A549 (cell line): ENCODE data around the gene SORCS2.

ENCODE experiments used
- HOXB5 ChIP-seq: fragments of 250-450 bp; sonication (Bioruptor Pico); IDR thresholded peaks from 2 replicates; pipeline ENCODE4 v1.5.0; 2020; ENCODE audit warnings: mild to moderate bottlenecking, moderate library complexity
- SMC3 ChIP-seq: fragments of >200 bp; sonication (Bioruptor Twin); formaldehyde crosslinking; IDR thresholded peaks from 3 replicates; pipeline ENCODE4 v1.6.1; 2018; ENCODE audit warnings: inconsistent platforms
- TF ChIP-seq, protein P1 (sequence below): IDR thresholded peaks from 2 replicates; pipeline ENCODE4 v1.6.1; 2012

DNA sequence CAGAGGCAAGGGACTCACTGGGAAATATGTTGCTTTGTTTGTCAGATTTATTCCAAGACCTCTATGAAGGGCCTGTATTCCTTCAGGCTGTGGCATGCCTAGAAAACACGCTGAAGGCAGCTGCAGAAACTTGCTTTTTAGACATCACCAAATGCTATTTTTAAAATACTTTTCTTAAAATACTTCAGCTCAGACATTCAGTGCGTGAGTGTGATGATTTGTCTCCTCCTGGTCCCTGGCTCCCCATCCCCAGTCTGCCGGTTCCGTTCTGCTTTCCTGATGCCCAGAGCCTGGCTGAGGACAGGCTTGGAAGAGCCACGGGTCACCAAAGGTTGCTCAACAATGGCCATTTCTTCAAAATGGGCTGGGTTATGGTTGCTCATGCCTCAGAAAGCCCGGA lies 187.4 kb downstream of the SORCS2 start:
- TF ChIP-seq SMC3 (no peak), HOXB5 (no peak)
- TF ChIP-seq, protein P1, sequence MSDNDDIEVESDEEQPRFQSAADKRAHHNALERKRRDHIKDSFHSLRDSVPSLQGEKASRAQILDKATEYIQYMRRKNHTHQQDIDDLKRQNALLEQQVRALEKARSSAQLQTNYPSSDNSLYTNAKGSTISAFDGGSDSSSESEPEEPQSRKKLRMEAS: no peak
